ENCODE measurements around the gene PAIP2.
A peak's percentile ranks its signal among the peaks of the same experiment; 100 is the strongest.
"Not testable (repeated sequence)": the region's sequence is repeated elsewhere in the genome, so short reads cannot be mapped to it uniquely, and the experiment has no call there.

The PAIP2 gene

GRCh38 chr5:139354186-139354585 is 12.5 kb downstream of the PAIP2 start:
- H3K4me1 Mint-ChIP-seq: peaks cover 17% of the 10 kb centered on the region
- no peak overlapping the region for H3K4me3 Mint-ChIP-seq
- peaks cover 17% of the 10 kb centered on the region for H3K36me3 Mint-ChIP-seq (ENCODE audit: low read depth)
- H3K27ac Mint-ChIP-seq: no peak overlapping the region
- DNase-seq (no peak), ATAC-seq (no peak)
- H3K9me3 Mint-ChIP-seq: no peaks in the 10 kb centered on the region
- H3K27me3 Mint-ChIP-seq: no peaks in the 10 kb centered on the region

- not testable (repeated sequence) for H3K9me3 Mint-ChIP-seq, ATAC-seq, H3K4me3 Mint-ChIP-seq, H3K27ac Mint-ChIP-seq, H3K27me3 Mint-ChIP-seq, DNase-seq
- H3K36me3 Mint-ChIP-seq (ENCODE audit: low read depth): peaks cover 21% of the 10 kb centered on the region
- peaks cover 14% of the 10 kb centered on the region for H3K4me1 Mint-ChIP-seq
These were observed 14.2 kb downstream of the PAIP2 start for GRCh38 chr5:139355900-139356299.

GRCh38 chr5:139358064-139358463 is 16.4 kb downstream of the PAIP2 start:
- no peak overlapping the region for H3K27ac Mint-ChIP-seq
- peaks cover 20% of the 10 kb centered on the region for H3K36me3 Mint-ChIP-seq (ENCODE audit: low read depth)

GRCh38 chr5:139360384-139360783 is 18.7 kb downstream of the PAIP2 start:
- Mint-ChIP-seq H3K4me3 (no peak overlapping the region), H3K27me3 (no peaks in the 10 kb centered on the region), H3K9me3 (no peaks in the 10 kb centered on the region), H3K27ac (no peak overlapping the region), H3K4me1 (peaks cover 20% of the 10 kb centered on the region), H3K36me3 (ENCODE audit: low read depth) (peaks cover 21% of the 10 kb centered on the region)
- DNase-seq (no peak), ATAC-seq (no peak)

More at GRCh38 chr5:139358064-139358463, 16.4 kb downstream of the PAIP2 start:
- no peak for ATAC-seq
- no peak for DNase-seq
- Mint-ChIP-seq H3K27me3 (no peaks in the 10 kb centered on the region), H3K4me3 (no peak overlapping the region), H3K9me3 (no peaks in the 10 kb centered on the region), H3K4me1 (peaks cover 15% of the 10 kb centered on the region)

GRCh38 chr5:139361835-139362429 is 20.3 kb downstream of the PAIP2 start:
- no peak for ATAC-seq
- Mint-ChIP-seq H3K4me3 (no peak overlapping the region), H3K27me3 (no peaks in the 10 kb centered on the region), H3K9me3 (no peaks in the 10 kb centered on the region), H3K36me3 (ENCODE audit: low read depth) (peaks cover 21% of the 10 kb centered on the region), H3K27ac (no peak overlapping the region), H3K4me1 (peaks cover 15% of the 10 kb centered on the region)
- DNase-seq: no peak

GRCh38 chr5:139363937-139364336 is 22.3 kb downstream of the PAIP2 start:
- H3K36me3 Mint-ChIP-seq (ENCODE audit: low read depth): peaks cover 20% of the 10 kb centered on the region

GRCh38 chr5:139364466-139364865 is 22.8 kb downstream of the PAIP2 start:
- peaks cover 13% of the 10 kb centered on the region for H3K4me1 Mint-ChIP-seq
- H3K4me3 Mint-ChIP-seq: no peak overlapping the region
- DNase-seq (no peak), ATAC-seq (no peak)
- H3K9me3 Mint-ChIP-seq: no peaks in the 10 kb centered on the region
- peaks cover 20% of the 10 kb centered on the region for H3K36me3 Mint-ChIP-seq (ENCODE audit: low read depth)
- no peak overlapping the region for H3K27ac Mint-ChIP-seq
- H3K27me3 Mint-ChIP-seq: no peaks in the 10 kb centered on the region

More at GRCh38 chr5:139363937-139364336, 22.3 kb downstream of the PAIP2 start:
- ATAC-seq: no peak
- DNase-seq: no peak
- H3K9me3 Mint-ChIP-seq: no peaks in the 10 kb centered on the region
- peaks cover 13% of the 10 kb centered on the region for H3K4me1 Mint-ChIP-seq
- no peak overlapping the region for H3K27ac Mint-ChIP-seq
- no peak overlapping the region for H3K4me3 Mint-ChIP-seq
- no peaks in the 10 kb centered on the region for H3K27me3 Mint-ChIP-seq

GRCh38 chr5:139368613-139369012 is 27.0 kb downstream of the PAIP2 start:
- Mint-ChIP-seq H3K36me3 (ENCODE audit: low read depth) (peaks cover 15% of the 10 kb centered on the region), H3K9me3 (no peaks in the 10 kb centered on the region), H3K27ac (no peak overlapping the region), H3K4me1 (peaks cover 17% of the 10 kb centered on the region), H3K27me3 (no peaks in the 10 kb centered on the region), H3K4me3 (no peak overlapping the region)
- DNase-seq (no peak), ATAC-seq (no peak)

GRCh38 chr5:139369181-139369580 is 27.5 kb downstream of the PAIP2 start:
- Mint-ChIP-seq H3K27ac (no peak overlapping the region), H3K27me3 (no peaks in the 10 kb centered on the region), H3K4me1 (peaks cover 12% of the 10 kb centered on the region), H3K9me3 (no peaks in the 10 kb centered on the region), H3K4me3 (no peak overlapping the region), H3K36me3 (ENCODE audit: low read depth) (peaks cover 14% of the 10 kb centered on the region)
- ATAC-seq (no peak), DNase-seq (no peak)

- H3K4me3 Mint-ChIP-seq: no peak overlapping the region
These were observed 30.1 kb downstream of the PAIP2 start for GRCh38 chr5:139371482-139372435.

GRCh38 chr5:139374909-139375308 is 33.3 kb downstream of the PAIP2 start:
- ATAC-seq: no peak
- Mint-ChIP-seq H3K4me1 (peaks cover 12% of the 10 kb centered on the region), H3K4me3 (no peak overlapping the region), H3K36me3 (ENCODE audit: low read depth) (peaks cover 4% of the 10 kb centered on the region), H3K9me3 (no peaks in the 10 kb centered on the region), H3K27me3 (no peaks in the 10 kb centered on the region), H3K27ac (no peak overlapping the region)
- DNase-seq: no peak

More at GRCh38 chr5:139371482-139372435, 30.1 kb downstream of the PAIP2 start:
- Mint-ChIP-seq H3K27me3 (no peaks in the 10 kb centered on the region), H3K9me3 (no peaks in the 10 kb centered on the region), H3K27ac (peak overlapping the region; percentile 7), H3K36me3 (ENCODE audit: low read depth) (peaks cover 6% of the 10 kb centered on the region), H3K4me1 (peaks cover 12% of the 10 kb centered on the region)
- DNase-seq: no peak
- no peak for ATAC-seq

- H3K4me3 Mint-ChIP-seq: no peak overlapping the region
- no peaks in the 10 kb centered on the region for H3K9me3 Mint-ChIP-seq
- no peaks in the 10 kb centered on the region for H3K27me3 Mint-ChIP-seq
- H3K27ac Mint-ChIP-seq: no peak overlapping the region
- H3K36me3 Mint-ChIP-seq (ENCODE audit: low read depth): peaks cover 4% of the 10 kb centered on the region
- ATAC-seq (no peak), DNase-seq (no peak)
- H3K4me1 Mint-ChIP-seq: peaks cover 9% of the 10 kb centered on the region
These were observed 34.7 kb downstream of the PAIP2 start for GRCh38 chr5:139376364-139376763.

- Mint-ChIP-seq H3K4me1 (peaks cover 2% of the 10 kb centered on the region), H3K9me3 (no peaks in the 10 kb centered on the region), H3K27me3 (no peaks in the 10 kb centered on the region), H3K4me3 (no peak overlapping the region), H3K36me3 (ENCODE audit: low read depth) (no peaks in the 10 kb centered on the region), H3K27ac (no peak overlapping the region)
- ATAC-seq (peak; percentile 2), DNase-seq (no peak)
These were observed 35.6 kb downstream of the PAIP2 start for GRCh38 chr5:139377226-139377625.

GRCh38 chr5:139378101-139378825 is 36.6 kb downstream of the PAIP2 start:
- Mint-ChIP-seq H3K4me3 (no peak overlapping the region), H3K27me3 (no peaks in the 10 kb centered on the region), H3K9me3 (no peaks in the 10 kb centered on the region), H3K36me3 (ENCODE audit: low read depth) (no peaks in the 10 kb centered on the region), H3K27ac (no peak overlapping the region), H3K4me1 (peaks cover 3% of the 10 kb centered on the region)
- ATAC-seq: no peak
- no peak for DNase-seq

All from activated naive CD8-positive, alpha-beta T cell treated with anti-CD3 and anti-CD28 coated beads, Interleukin-2, amount 50 U/mL, for 24 hours (primary cell).